Calu3 (cell line): ENCODE measurements around the gene CSTB. TPM values are rescaled to one million over a fixed set of nuclear protein-coding genes. Genes with fewer than 3 reads are reported as not detected.

Experiments
- BruUV-seq: library from RNA; stranded (reverse); fragments of 400-500 nt; replicated peaks from 2 replicates; lab custom pipeline; 2021; lab: Mats Ljungman, UMichigan
- CTCF ChIA-PET: fragments of 300-600 bp; sonication (Branson Sonifier 250); formaldehyde crosslinking; loops from one replicate; lab custom pipeline; 2022; ENCODE audit warnings: antibody characterized with exemption; lab: Charles Lee
- DNase-seq: peaks from one replicate; pipeline ENCODE4 v3.0.0; 2022
- H3K27ac Mint-ChIP-seq: one replicate; pipeline ENCODE4 v1.8.0; 2022; ENCODE audit warnings: mixed read lengths; ENCODE audit not compliant: unreplicated experiment
- H3K27me3 Mint-ChIP-seq: one replicate; pipeline ENCODE4 v1.8.0; 2022; ENCODE audit warnings: mixed read lengths; ENCODE audit not compliant: unreplicated experiment
- H3K36me3 Mint-ChIP-seq: one replicate; pipeline ENCODE4 v1.8.0; 2022; ENCODE audit warnings: mild to moderate bottlenecking, moderate library complexity, mixed read lengths; ENCODE audit not compliant: insufficient read depth, unreplicated experiment
- H3K4me1 Mint-ChIP-seq: one replicate; pipeline ENCODE4 v1.8.0; 2022; ENCODE audit warnings: mild to moderate bottlenecking, low read depth, mixed read lengths; ENCODE audit not compliant: unreplicated experiment
- H3K4me3 Mint-ChIP-seq: one replicate; pipeline ENCODE4 v1.8.0; 2022; ENCODE audit warnings: mild to moderate bottlenecking, low read depth, moderate library complexity, mixed read lengths; ENCODE audit not compliant: unreplicated experiment
- H3K9me3 Mint-ChIP-seq: one replicate; pipeline ENCODE4 v1.8.0; 2022; ENCODE audit warnings: low read depth, mixed read lengths; ENCODE audit not compliant: unreplicated experiment
- CTCF ChIP-seq: fragments of 200-600 bp; IDR thresholded peaks from one replicate; pipeline ENCODE4 v1.8.0; 2022; ENCODE audit warnings: antibody characterized with exemption; ENCODE audit not compliant: unreplicated experiment
- intact Hi-C: fragments of 100-400 bp; cut with micrococcal nuclease; formaldehyde crosslinking; loops from one replicate; pipeline ENCODE4 v1.10.0; 2022; ENCODE audit not compliant: unreplicated experiment
- total RNA-seq: library from RNA; stranded (reverse); gene quantifications from 2 replicates; pipeline ENCODE4 v1.2.3, GENCODE V29; 2022

Gene CSTB
- total RNA-seq, 1 experiment from 2014 or later = 105 TPM

GRCh38 chr21:43813656-43813980 lies 37.5 kb upstream of the CSTB start:
- H3K27ac Mint-ChIP-seq = no peak overlapping the region
- H3K4me3 Mint-ChIP-seq = no peak overlapping the region
- intact Hi-C loops = no loop called here
- H3K36me3 Mint-ChIP-seq = peaks cover 27% of the 10 kb centered on the region
- BruUV-seq = no TSS peak
- DNase-seq = no peak
- no peaks in the 10 kb centered on the region for H3K9me3 Mint-ChIP-seq
- TF ChIP-seq CTCF = no peak
- CTCF ChIA-PET = interaction anchor here (0.7 kb wide), 1 partner anchor 108 kb away, joined by 3 read pairs; no protein-coding TSS in a partner anchor
- peaks cover 8% of the 10 kb centered on the region for H3K4me1 Mint-ChIP-seq
- no peaks in the 10 kb centered on the region for H3K27me3 Mint-ChIP-seq

- Mint-ChIP-seq H3K9me3 (no peaks in the 10 kb centered on the region), H3K4me1 (peaks cover 8% of the 10 kb centered on the region), H3K27ac (no peak overlapping the region), H3K36me3 (peaks cover 27% of the 10 kb centered on the region), H3K4me3 (peak overlapping the region; percentile 31), H3K27me3 (no peaks in the 10 kb centered on the region)
- intact Hi-C loops = no loop called here
- DNase-seq = no peak
- CTCF ChIA-PET = no interaction called here
- TF ChIP-seq CTCF = no peak
- no TSS peak for BruUV-seq
Observed at GRCh38 chr21:43812957-43813655, 37.0 kb upstream of the CSTB start.

- Mint-ChIP-seq H3K27ac (no peak overlapping the region), H3K27me3 (no peaks in the 10 kb centered on the region), H3K9me3 (no peaks in the 10 kb centered on the region), H3K36me3 (peaks cover 27% of the 10 kb centered on the region), H3K4me3 (peak overlapping the region; percentile 31), H3K4me1 (peaks cover 8% of the 10 kb centered on the region)
- intact Hi-C loops = no loop called here
- no peak for TF ChIP-seq CTCF
- CTCF ChIA-PET = interaction anchor here (1.2 kb wide), 1 partner anchor 106 kb away, joined by 3 read pairs; no protein-coding TSS in a partner anchor
- BruUV-seq = no TSS peak
- DNase-seq = no peak
Observed at GRCh38 chr21:43812139-43812821, 36.2 kb upstream of the CSTB start.

GRCh38 chr21:43811262-43812105 lies 35.4 kb upstream of the CSTB start:
- no peak for DNase-seq
- Mint-ChIP-seq H3K4me3 (peak overlapping the region; percentile 31), H3K36me3 (peaks cover 27% of the 10 kb centered on the region), H3K4me1 (peaks cover 8% of the 10 kb centered on the region), H3K9me3 (no peaks in the 10 kb centered on the region), H3K27me3 (no peaks in the 10 kb centered on the region), H3K27ac (no peak overlapping the region)
- no TSS peak for BruUV-seq
- TF ChIP-seq CTCF = no peak
- CTCF ChIA-PET = interaction anchor here (0.9 to 1.2 kb wide), 2 partner anchors 107 to 127 kb away, joined by 3 read pairs; no protein-coding TSS in a partner anchor
- intact Hi-C loops = no loop called here
